T-helper 9 cell (primary cell): ENCODE results near the gene RASGRP2.

Source experiments
- DNase-seq: peaks from one replicate; pipeline ENCODE4 v3.0.0-alpha.2; 2020

Gene RASGRP2

GRCh38 chr11:64755681-64756361, 11.9 kb upstream of the RASGRP2 start:
- no peak for DNase-seq

GRCh38 chr11:64754919-64755662, 11.1 kb upstream of the RASGRP2 start:
- no peak for DNase-seq

- DNase-seq: no peak
These were observed 10.4 kb upstream of the RASGRP2 start for GRCh38 chr11:64754124-64754918.

GRCh38 chr11:64753380-64754123, 9.6 kb upstream of the RASGRP2 start:
- DNase-seq: no peak

GRCh38 chr11:64753019-64753379, 9.1 kb upstream of the RASGRP2 start:
- no peak for DNase-seq

GRCh38 chr11:64752175-64752970, 8.4 kb upstream of the RASGRP2 start:
- no peak for DNase-seq

GRCh38 chr11:64751580-64751979, 7.6 kb upstream of the RASGRP2 start:
- DNase-seq: no peak

GRCh38 chr11:64751136-64751535, 7.2 kb upstream of the RASGRP2 start:
- DNase-seq: no peak

- no peak for DNase-seq
These were observed 6.6 kb upstream of the RASGRP2 start for GRCh38 chr11:64750361-64751054.

- no peak for DNase-seq
These were observed 4.2 kb upstream of the RASGRP2 start for GRCh38 chr11:64747961-64748665.

- no peak for DNase-seq
These were observed 2.5 kb upstream of the RASGRP2 start for GRCh38 chr11:64746486-64746885.

- DNase-seq: peak; percentile 69
These were observed 1.8 kb upstream of the RASGRP2 start for GRCh38 chr11:64745521-64746328.

GRCh38 chr11:64745189-64745520, 1.2 kb upstream of the RASGRP2 start:
- DNase-seq: peak; percentile 75

- DNase-seq: no peak
These were observed 724 bp upstream of the RASGRP2 start for GRCh38 chr11:64744544-64745188.

GRCh38 chr11:64742889-64743590, 902 bp downstream of the RASGRP2 start:
- peak; percentile 77 for DNase-seq

GRCh38 chr11:64742087-64742888, 1.7 kb downstream of the RASGRP2 start:
- DNase-seq: no peak

- no peak for DNase-seq
These were observed 2.4 kb downstream of the RASGRP2 start for GRCh38 chr11:64741375-64742086.
